SU-DHL-6 (cell line): Measurements from ENCODE around the gene TMCC3.

Experiments used
- EZH2phosphoT487 ChIP-seq: fragments of 200-600 bp; sonication (generic), shearing (Covaris generic); conservative IDR thresholded peaks from 2 replicates; pipeline ENCODE4 v1.6.1; 2018; ENCODE audit warnings: mild to moderate bottlenecking, antibody characterized with exemption, low read length, moderate library complexity, mixed read lengths
- TF ChIP-seq, protein P1 (sequence below): fragments of 200-600 bp; sonication (generic); IDR thresholded peaks from one replicate; pipeline ENCODE4 v1.5.1; 2017; ENCODE audit warnings: antibody characterized with exemption, mild to moderate bottlenecking, low read length, moderate library complexity; ENCODE audit not compliant: insufficient read depth, poor library complexity, severe bottlenecking

DNA sequence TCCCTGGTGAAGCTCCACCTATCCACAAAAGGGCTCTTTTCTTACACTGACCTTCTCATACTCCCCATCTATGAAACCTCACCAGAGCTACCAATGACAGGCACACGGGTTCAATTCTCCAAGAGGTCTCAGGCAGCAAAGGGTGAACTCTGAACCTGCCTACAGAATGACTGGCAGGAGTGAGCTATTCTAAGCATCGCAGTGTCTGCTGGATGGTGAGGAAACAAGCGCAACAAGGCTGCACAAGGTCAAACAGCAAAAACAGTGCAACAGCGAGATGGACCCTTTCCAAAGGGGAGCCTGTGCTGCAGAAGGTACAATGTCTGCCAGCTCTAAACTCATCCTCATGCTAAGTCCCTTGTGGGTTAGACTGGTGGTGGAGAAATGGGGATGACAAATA, 22.0 kb downstream of the TMCC3 start:
- TF ChIP-seq, protein P1, sequence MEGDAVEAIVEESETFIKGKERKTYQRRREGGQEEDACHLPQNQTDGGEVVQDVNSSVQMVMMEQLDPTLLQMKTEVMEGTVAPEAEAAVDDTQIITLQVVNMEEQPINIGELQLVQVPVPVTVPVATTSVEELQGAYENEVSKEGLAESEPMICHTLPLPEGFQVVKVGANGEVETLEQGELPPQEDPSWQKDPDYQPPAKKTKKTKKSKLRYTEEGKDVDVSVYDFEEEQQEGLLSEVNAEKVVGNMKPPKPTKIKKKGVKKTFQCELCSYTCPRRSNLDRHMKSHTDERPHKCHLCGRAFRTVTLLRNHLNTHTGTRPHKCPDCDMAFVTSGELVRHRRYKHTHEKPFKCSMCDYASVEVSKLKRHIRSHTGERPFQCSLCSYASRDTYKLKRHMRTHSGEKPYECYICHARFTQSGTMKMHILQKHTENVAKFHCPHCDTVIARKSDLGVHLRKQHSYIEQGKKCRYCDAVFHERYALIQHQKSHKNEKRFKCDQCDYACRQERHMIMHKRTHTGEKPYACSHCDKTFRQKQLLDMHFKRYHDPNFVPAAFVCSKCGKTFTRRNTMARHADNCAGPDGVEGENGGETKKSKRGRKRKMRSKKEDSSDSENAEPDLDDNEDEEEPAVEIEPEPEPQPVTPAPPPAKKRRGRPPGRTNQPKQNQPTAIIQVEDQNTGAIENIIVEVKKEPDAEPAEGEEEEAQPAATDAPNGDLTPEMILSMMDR: no peak
- TF ChIP-seq EZH2phosphoT487: no peak
